B cell (primary cell): Measurements from ENCODE around the gene KAZN.

Experiments
- EZH2 ChIP-seq: IDR thresholded peaks from 2 replicates; pipeline ENCODE4 v1.6.1; 2012; ENCODE audit warnings: borderline replicate concordance, low read depth, mild to moderate bottlenecking, moderate library complexity, low read length; ENCODE audit not compliant: insufficient read depth, poor library complexity, severe bottlenecking
- TF ChIP-seq, protein P1 (sequence below): fragments of 200-600 bp; IDR thresholded peaks from one replicate; pipeline ENCODE4 v1.8.0; 2022; ENCODE audit warnings: antibody characterized with exemption, mild to moderate bottlenecking

- TF ChIP-seq, protein P1, sequence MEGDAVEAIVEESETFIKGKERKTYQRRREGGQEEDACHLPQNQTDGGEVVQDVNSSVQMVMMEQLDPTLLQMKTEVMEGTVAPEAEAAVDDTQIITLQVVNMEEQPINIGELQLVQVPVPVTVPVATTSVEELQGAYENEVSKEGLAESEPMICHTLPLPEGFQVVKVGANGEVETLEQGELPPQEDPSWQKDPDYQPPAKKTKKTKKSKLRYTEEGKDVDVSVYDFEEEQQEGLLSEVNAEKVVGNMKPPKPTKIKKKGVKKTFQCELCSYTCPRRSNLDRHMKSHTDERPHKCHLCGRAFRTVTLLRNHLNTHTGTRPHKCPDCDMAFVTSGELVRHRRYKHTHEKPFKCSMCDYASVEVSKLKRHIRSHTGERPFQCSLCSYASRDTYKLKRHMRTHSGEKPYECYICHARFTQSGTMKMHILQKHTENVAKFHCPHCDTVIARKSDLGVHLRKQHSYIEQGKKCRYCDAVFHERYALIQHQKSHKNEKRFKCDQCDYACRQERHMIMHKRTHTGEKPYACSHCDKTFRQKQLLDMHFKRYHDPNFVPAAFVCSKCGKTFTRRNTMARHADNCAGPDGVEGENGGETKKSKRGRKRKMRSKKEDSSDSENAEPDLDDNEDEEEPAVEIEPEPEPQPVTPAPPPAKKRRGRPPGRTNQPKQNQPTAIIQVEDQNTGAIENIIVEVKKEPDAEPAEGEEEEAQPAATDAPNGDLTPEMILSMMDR, result no peak
- no peak for TF ChIP-seq EZH2
These were observed 375.3 kb downstream of the KAZN start for GRCh38 chr1:14973773-14974172.
